Activated CD8-positive, alpha-beta memory T cell treated with anti-CD3 and anti-CD28 coated beads for 1 hour (primary cell): Measurements from ENCODE around the gene MNAT1.

Source experiments
- DNase-seq, 2 donors: peaks; one replicate each; pipeline ENCODE4 v3.0.0-alpha.2; 2020; ENCODE audit warnings: low read depth in 1 of 2; ENCODE audit errors: extremely low read depth in 1 of 2

The MNAT1 gene

GRCh38 chr14:61019537-61019936 is 285.0 kb downstream of the MNAT1 start:
- DNase-seq: no peak
